ENCODE measurements around the gene DENND5B.

DENND5B gene

GRCh38 chr12:31471823-31472222, 119.1 kb downstream of the DENND5B start:
- no peak for DNase-seq (ENCODE audit: low spot score)

- DNase-seq (ENCODE audit: low spot score): no peak
These were observed 119.9 kb downstream of the DENND5B start for GRCh38 chr12:31471051-31471450.

GRCh38 chr12:31470459-31470858, 120.5 kb downstream of the DENND5B start:
- no peak for DNase-seq (ENCODE audit: low spot score)

- DNase-seq (ENCODE audit: low spot score): no peak
These were observed 124.2 kb downstream of the DENND5B start for GRCh38 chr12:31466768-31467167.

- no peak for DNase-seq (ENCODE audit: low spot score)
These were observed 125.9 kb downstream of the DENND5B start for GRCh38 chr12:31465002-31465401.

GRCh38 chr12:31460024-31460423, 130.9 kb downstream of the DENND5B start:
- DNase-seq (ENCODE audit: low spot score): no peak

GRCh38 chr12:31456562-31456961, 134.4 kb downstream of the DENND5B start:
- no peak for DNase-seq (ENCODE audit: low spot score)

- no peak for DNase-seq (ENCODE audit: low spot score)
These were observed 146.2 kb downstream of the DENND5B start for GRCh38 chr12:31444736-31445135.

- no peak for DNase-seq (ENCODE audit: low spot score)
These were observed 150.3 kb downstream of the DENND5B start for GRCh38 chr12:31440586-31440985.

- DNase-seq (ENCODE audit: low spot score): no peak
These were observed 150.8 kb downstream of the DENND5B start for GRCh38 chr12:31440134-31440533.

GRCh38 chr12:31431721-31432240, 159.2 kb downstream of the DENND5B start:
- DNase-seq (ENCODE audit: low spot score): peak; percentile 27

GRCh38 chr12:31423405-31423804, 167.5 kb downstream of the DENND5B start:
- no peak for DNase-seq (ENCODE audit: low spot score)

- DNase-seq (ENCODE audit: low spot score): no peak
These were observed 178.6 kb downstream of the DENND5B start for GRCh38 chr12:31412292-31412801.

GRCh38 chr12:31408763-31409162, 182.2 kb downstream of the DENND5B start:
- no peak for DNase-seq (ENCODE audit: low spot score)

- DNase-seq (ENCODE audit: low spot score): no peak
These were observed 183.4 kb downstream of the DENND5B start for GRCh38 chr12:31407562-31407961.

- no peak for DNase-seq (ENCODE audit: low spot score)
These were observed 184.6 kb downstream of the DENND5B start for GRCh38 chr12:31406345-31406744.

GRCh38 chr12:31405021-31405420, 185.9 kb downstream of the DENND5B start:
- DNase-seq (ENCODE audit: low spot score): no peak

- DNase-seq (ENCODE audit: low spot score): peak; percentile 69
These were observed 187.8 kb downstream of the DENND5B start for GRCh38 chr12:31403099-31403607.

- no peak for DNase-seq (ENCODE audit: low spot score)
These were observed 197.9 kb downstream of the DENND5B start for GRCh38 chr12:31393004-31393550.

GRCh38 chr12:31390991-31391390, 199.9 kb downstream of the DENND5B start:
- no peak for DNase-seq (ENCODE audit: low spot score)

GRCh38 chr12:31388713-31389112, 202.2 kb downstream of the DENND5B start:
- DNase-seq (ENCODE audit: low spot score): no peak

- DNase-seq (ENCODE audit: low spot score): no peak
These were observed 203.5 kb downstream of the DENND5B start for GRCh38 chr12:31387466-31387865.

GRCh38 chr12:31387011-31387410, 203.9 kb downstream of the DENND5B start:
- DNase-seq (ENCODE audit: low spot score): no peak

- DNase-seq (ENCODE audit: low spot score): no peak
These were observed 204.6 kb downstream of the DENND5B start for GRCh38 chr12:31386364-31386777.

Measured in hepatic stellate cell (primary cell).